Activated B cell treated with CpG ODN at 0.5 μM for 24 hours (primary cell): Measurements from ENCODE around the gene CBX3. TPM values are rescaled to one million over a fixed set of nuclear protein-coding genes. Genes with fewer than 3 reads are reported as not detected.
"Not testable (repeated sequence)": the region's sequence is repeated elsewhere in the genome, so short reads cannot be mapped to it uniquely, and the experiment has no call there.

Experiments
- ATAC-seq: fragments of 200-7000 bp; cut with Tn5 transposase; one replicate; pipeline ENCODE4 v1.10.0; 2021; ENCODE audit warnings: low read depth, mild to moderate bottlenecking, moderate library complexity
- CTCF ChIA-PET: fragments of 350-600 bp; sonication (Branson Sonifier 250); formaldehyde crosslinking; loops from one replicate; lab custom pipeline; 2021; ENCODE audit warnings: antibody characterized with exemption; lab: Charles Lee
- POLR2A ChIA-PET: fragments of 350-600 bp; sonication (Branson Sonifier 250); formaldehyde crosslinking; loops from one replicate; lab custom pipeline; 2021; ENCODE audit warnings: antibody characterized with exemption; lab: Charles Lee
- DNase-seq: peaks from one replicate; pipeline ENCODE4 v3.0.0; 2022
- H3K27ac Mint-ChIP-seq: one replicate; pipeline ENCODE4 v1.8.0; 2020; ENCODE audit warnings: mixed read lengths
- H3K27me3 Mint-ChIP-seq: one replicate; pipeline ENCODE4 v1.8.0; 2021; ENCODE audit warnings: mixed read lengths
- H3K36me3 Mint-ChIP-seq: one replicate; pipeline ENCODE4 v1.8.0; 2021; ENCODE audit warnings: low read depth, mixed read lengths
- H3K4me1 Mint-ChIP-seq: one replicate; pipeline ENCODE4 v1.8.0; 2021; ENCODE audit warnings: mixed read lengths
- H3K4me3 Mint-ChIP-seq: one replicate; pipeline ENCODE4 v1.8.0; 2020; ENCODE audit warnings: mild to moderate bottlenecking, mixed read lengths
- H3K9me3 Mint-ChIP-seq: one replicate; pipeline ENCODE4 v1.8.0; 2020; ENCODE audit warnings: mixed read lengths
- CTCF ChIP-seq: fragments of 200-600 bp; IDR thresholded peaks from one replicate; pipeline ENCODE4 v1.8.0; 2022; ENCODE audit warnings: antibody characterized with exemption, mild to moderate bottlenecking
- intact Hi-C: fragments of 100-400 bp; cut with micrococcal nuclease; formaldehyde crosslinking; loops from one replicate; pipeline ENCODE4 v1.15.1; 2024
- total RNA-seq: library from RNA; stranded (reverse); gene quantifications from 2 replicates; pipeline ENCODE4 v1.2.3, GENCODE V29; 2022

The CBX3 gene
- total RNA-seq, 1 donor from 2014 or later = 125 TPM

- H3K4me1 Mint-ChIP-seq = peaks cover 82% of the 10 kb centered on the region
- POLR2A ChIA-PET = interaction anchor here (0.6 to 3.4 kb wide), 12 partner anchors 8 to 114 kb away, joined by 3 to 36 read pairs (median 7); partner anchors contain the start of genes CBX3, HNRNPA2B1 and NFE2L3
- no peak for DNase-seq
Measured at GRCh38 chr7:26192485-26193087, 9.0 kb upstream of the CBX3 start.

GRCh38 chr7:26193432-26194207, 7.9 kb upstream of the CBX3 start:
- peaks cover 78% of the 10 kb centered on the region for H3K4me1 Mint-ChIP-seq
- H3K27me3 Mint-ChIP-seq = no peaks in the 10 kb centered on the region
- ChIA-PET CTCF (interaction anchor here (1.8 to 3.8 kb wide), 6 partner anchors 33 to 176 kb away, joined by 4 to 27 read pairs (median 8); partner anchors contain the start of gene NFE2L3), POLR2A (interaction anchor here (1.0 to 3.4 kb wide), 7 partner anchors 7 to 137 kb away, joined by 3 to 36 read pairs (median 7); partner anchors contain the start of genes CBX3 and HNRNPA2B1)
- no peak for TF ChIP-seq CTCF
- H3K36me3 Mint-ChIP-seq = peaks cover 97% of the 10 kb centered on the region
- H3K27ac Mint-ChIP-seq = peak overlapping the region; percentile 77
- H3K9me3 Mint-ChIP-seq = no peaks in the 10 kb centered on the region
- no peak for DNase-seq
- intact Hi-C loops = no loop called here
- H3K4me3 Mint-ChIP-seq = peak overlapping the region; percentile 68
- ATAC-seq = no peak

More at GRCh38 chr7:26192485-26193087, 9.0 kb upstream of the CBX3 start:
- H3K4me3 Mint-ChIP-seq = peak overlapping the region; percentile 66
- TF ChIP-seq CTCF = no peak
- ATAC-seq = peak; percentile 35
- H3K36me3 Mint-ChIP-seq = peaks cover 98% of the 10 kb centered on the region
- no peaks in the 10 kb centered on the region for H3K27me3 Mint-ChIP-seq
- H3K9me3 Mint-ChIP-seq = no peaks in the 10 kb centered on the region
- CTCF ChIA-PET = interaction anchor here (0.9 to 3.8 kb wide), 10 partner anchors 11 to 300 kb away, joined by 3 to 27 read pairs (median 4); partner anchors contain the start of gene NFE2L3
- intact Hi-C loops = no loop called here
- peak overlapping the region; percentile 74 for H3K27ac Mint-ChIP-seq

DNA sequence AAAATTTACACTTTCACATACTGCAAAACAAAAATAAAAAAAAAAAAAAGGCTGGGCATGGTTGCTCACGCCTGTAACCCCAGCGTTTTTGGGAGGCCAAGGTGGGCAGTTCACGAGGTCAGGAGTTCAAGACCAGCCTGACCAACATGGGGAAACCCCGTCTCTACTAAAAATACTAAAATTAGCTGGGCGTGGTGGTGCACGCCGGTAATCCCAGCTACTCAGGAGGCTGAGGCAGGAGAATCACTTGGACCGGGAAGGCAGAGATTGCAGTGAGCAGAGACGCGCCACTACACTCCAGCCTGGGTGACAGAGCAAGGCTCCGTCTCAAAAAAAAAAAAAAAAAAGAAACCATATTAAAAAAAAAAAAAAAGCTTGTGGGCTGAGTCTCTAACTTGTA, 6.8 kb upstream of the CBX3 start:
- H3K36me3 Mint-ChIP-seq = peaks cover 97% of the 10 kb centered on the region
- H3K4me3 Mint-ChIP-seq, ATAC-seq, H3K27me3 Mint-ChIP-seq, H3K9me3 Mint-ChIP-seq, DNase-seq: not testable (repeated sequence)
- POLR2A ChIA-PET = interaction anchor here (0.6 to 1.7 kb wide), 18 partner anchors 8 to 302 kb away, joined by 3 to 22 read pairs (median 4); partner anchors contain the start of gene NFE2L3
- intact Hi-C loops = loop anchor here (5.0 kb wide), 1 partner anchor 968 kb away; no protein-coding TSS in a partner anchor
- H3K4me1 Mint-ChIP-seq = peaks cover 77% of the 10 kb centered on the region
- peak overlapping the region; percentile 77 for H3K27ac Mint-ChIP-seq
- CTCF ChIA-PET = interaction anchor here (1.8 to 6.3 kb wide), 4 partner anchors 43 to 175 kb away, joined by 4 to 123 read pairs (median 14); partner anchors contain the start of gene NFE2L3

DNA sequence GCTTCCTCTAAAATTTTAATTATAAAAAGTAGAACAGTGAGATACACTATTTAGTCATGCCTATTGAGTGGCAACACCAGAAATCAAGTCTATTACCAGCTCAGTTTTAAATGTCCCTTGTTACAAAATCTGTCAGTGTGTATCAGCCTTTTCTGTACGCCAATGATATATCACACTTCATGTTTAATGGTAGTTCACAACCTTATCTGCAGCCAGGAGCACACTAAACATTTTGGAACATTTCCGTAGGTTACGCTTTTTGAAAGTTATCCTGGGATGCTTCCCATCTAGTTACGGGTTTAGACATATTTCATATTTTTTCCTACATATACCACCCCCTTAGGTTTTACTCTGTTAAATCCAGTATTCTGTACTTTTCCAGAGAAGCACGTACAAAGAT, 6.4 kb upstream of the CBX3 start:
- Mint-ChIP-seq H3K4me1 (peaks cover 76% of the 10 kb centered on the region), H3K27me3 (no peaks in the 10 kb centered on the region), H3K4me3 (peak overlapping the region; percentile 24), H3K27ac (peak overlapping the region; percentile 84), H3K9me3 (no peaks in the 10 kb centered on the region), H3K36me3 (peaks cover 98% of the 10 kb centered on the region)
- DNase-seq (no peak), ATAC-seq (no peak)
- ChIA-PET POLR2A (interaction anchor here (0.6 to 1.7 kb wide), 18 partner anchors 8 to 302 kb away, joined by 3 to 22 read pairs (median 4); partner anchors contain the start of gene NFE2L3), CTCF (interaction anchor here (2.8 to 6.3 kb wide), 2 partner anchors 43 to 106 kb away, joined by 5 to 123 read pairs; partner anchors contain the start of gene NFE2L3)
- TF ChIP-seq CTCF = no peak
- intact Hi-C loops = loop anchor here (5.0 kb wide), 1 partner anchor 967 kb away; no protein-coding TSS in a partner anchor
